Measurements from ENCODE around the gene CAPN12.

CAPN12 gene

DNA sequence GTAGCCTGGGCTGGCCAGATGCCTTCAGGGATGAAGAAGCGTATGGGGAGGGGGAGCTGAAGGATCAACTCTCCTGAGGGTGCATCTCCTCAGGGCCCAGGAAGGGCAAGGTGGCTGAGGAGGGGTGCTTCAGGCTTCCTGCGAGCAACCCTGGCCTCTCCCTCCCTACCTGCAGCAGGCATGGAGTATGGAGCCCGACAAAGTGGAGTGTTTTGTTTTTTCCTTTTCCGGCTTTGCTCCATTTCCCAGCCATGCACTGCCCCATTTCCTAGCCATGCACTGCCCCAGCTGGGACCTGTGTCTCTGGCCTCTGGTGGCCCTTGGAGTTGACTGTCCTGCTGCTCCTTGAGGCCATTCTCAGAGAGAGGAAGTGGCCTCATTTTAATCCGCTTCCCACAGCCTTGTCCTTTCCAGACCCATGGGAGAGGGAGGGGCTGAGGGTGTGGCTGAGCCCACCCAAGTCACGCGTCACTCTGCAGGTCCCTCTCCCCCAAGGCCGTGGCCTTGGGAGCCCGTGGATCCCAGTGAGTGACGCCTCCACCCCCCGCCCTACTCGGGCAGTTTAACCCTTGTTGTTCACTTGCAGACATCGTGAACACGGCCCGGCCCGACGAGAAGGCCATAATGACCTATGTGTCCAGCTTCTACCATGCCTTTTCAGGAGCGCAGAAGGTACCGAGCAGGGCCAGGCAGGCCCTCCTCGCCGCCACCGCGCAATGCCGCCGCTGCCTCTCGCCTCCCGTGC, 34.4 kb downstream of the CAPN12 start:
- no peak for DNase-seq

DNA sequence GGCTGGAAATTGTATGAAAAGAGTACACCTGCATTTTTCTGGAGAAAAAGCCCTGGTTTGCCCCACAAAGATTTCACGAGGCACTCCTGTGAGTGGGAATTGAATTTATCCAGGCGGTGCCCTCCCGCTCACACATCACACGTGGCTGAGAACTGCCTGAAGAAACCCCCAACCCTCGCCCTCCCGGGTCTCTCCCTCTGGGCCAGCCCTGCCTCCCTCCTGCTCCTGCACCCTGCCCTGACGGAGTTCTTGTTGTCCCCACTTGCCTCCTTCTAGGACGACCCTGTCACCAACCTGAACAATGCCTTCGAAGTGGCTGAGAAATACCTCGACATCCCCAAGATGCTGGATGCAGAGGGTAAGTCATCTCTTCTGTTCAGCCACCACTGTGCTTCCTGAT, 35.2 kb downstream of the CAPN12 start:
- no peak for DNase-seq

DNA sequence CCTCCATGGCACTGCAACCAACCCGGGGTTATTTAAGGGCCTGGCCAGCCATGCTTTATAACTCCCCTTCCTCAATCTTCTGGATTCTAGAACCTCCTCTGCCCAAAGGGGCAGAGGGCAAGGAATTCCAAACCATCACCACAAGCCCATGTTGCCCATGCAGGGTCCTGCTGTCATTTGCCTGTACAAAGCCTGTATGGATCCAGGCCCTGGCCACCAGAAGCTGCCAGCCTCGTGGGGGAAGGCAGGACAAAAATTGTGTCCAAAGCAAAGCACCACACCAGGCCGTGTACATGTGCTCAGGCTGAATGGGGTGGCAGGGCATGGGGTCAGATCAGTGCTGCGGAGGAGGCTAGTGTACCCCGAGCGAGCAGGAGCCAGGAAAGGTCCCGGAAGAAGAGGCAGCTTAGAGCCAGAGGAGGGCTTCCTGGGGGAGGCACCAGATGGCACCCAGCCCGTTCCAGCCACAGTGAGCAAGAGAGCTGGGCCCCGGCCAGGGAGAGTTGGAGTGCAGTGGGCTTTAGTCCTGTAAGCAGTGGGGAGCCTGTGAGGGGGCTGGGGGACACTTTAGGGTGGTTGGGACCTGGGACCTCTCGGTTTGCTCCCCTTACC, 35.8 kb downstream of the CAPN12 start:
- no peak for DNase-seq

DNA sequence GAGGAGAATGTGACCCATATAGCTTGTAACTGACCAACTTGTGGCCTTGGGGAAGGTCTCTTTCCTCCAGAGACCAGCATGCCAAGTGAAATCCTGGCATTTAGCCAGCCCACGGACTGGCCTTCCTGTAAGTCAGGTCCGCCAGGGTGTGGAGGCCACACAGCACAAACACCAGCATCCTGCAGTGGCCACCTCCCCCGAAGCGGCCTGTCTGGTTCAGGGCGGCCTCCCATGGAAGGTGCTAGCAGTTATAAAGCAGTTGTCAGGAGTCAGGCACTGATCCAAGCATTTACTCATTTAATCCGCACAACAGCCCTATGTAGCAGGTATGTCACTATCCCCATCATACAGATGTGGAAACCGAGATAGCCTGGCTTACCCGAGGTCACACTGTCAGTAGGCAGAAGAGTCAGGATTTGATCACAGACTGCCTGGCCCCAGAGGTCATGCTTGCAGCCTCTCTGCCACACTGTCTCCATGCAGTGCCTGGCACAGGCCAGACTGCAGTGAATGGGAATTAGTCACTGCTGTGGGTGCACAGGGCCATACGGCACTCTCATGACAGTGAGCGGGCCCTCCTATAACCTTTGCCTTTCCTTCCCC, 36.7 kb downstream of the CAPN12 start:
- no peak for DNase-seq

DNA sequence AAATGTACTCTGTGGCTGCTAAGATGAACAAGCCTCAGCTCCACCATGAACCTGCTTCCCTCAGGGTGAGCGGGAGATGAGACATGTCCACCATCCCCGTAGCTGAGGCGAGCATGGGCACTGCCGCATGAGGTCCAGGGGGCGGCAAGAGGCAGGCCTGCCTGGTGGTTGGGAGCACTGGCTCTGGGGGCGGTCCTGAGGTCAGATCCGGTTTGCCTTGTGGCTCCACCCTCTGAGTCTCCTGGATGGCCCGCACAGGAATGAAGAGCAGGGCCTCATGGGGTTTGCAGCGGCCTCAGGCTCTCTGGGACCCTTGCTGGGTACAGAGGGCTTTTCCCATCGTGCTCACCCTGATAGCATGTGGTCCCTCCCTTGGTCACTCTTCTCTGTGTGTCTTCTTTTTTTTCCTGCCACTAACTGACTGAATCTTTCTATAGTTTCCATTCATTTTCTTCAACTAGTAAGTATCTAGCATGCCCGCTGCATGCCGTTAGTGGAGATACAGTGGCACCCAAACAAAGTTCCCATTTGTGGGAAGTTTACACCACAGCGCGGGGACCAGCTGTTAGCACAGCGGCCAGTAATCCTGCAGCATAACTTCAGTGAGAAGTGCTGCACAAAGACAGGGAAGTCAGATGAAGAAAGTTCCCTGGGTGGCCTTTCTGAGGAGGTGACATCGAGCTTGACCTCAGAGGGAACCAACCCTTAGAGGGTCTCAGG, 37.3 kb downstream of the CAPN12 start:
- DNase-seq: no peak

DNA sequence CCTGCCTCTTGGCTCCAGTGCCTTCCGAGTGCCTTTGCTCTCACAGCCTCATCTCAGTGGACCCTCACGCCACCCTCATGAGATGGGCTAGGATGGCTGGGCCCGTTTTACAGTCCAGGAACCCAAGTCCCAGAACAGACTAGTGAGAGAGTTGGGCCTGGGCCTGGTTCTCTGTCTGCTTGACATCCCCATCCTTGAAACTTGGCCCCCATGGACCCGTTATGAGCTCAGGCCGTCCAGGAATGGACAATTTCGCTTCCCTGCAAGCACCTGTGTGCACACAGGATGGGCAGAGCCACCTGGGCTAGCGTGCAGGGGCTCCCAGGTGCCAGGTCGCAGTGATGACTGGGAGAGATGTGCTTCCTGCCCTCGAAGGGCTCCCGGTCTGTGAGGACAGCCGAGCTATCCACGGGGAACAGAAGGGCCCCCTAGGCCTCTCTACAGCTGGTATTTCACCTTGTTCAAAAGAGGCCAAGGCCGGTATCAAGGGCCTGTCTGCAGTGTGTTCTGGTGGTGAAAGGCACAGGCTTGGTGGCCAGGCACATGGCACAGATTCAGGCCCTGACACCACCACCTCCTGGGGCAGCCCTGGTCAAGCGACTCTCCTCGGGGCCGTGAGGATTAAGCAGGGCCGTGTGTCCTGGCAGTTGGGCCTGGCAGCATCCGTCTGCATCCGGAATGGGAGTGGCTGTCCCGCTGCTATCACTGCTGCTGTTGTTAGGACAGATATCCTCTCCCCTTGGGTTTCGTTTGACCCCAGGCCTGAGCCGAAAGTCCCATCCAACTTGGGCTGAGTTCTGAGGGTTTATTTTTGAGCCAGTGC, 38.9 kb downstream of the CAPN12 start:
- DNase-seq: no peak

DNA sequence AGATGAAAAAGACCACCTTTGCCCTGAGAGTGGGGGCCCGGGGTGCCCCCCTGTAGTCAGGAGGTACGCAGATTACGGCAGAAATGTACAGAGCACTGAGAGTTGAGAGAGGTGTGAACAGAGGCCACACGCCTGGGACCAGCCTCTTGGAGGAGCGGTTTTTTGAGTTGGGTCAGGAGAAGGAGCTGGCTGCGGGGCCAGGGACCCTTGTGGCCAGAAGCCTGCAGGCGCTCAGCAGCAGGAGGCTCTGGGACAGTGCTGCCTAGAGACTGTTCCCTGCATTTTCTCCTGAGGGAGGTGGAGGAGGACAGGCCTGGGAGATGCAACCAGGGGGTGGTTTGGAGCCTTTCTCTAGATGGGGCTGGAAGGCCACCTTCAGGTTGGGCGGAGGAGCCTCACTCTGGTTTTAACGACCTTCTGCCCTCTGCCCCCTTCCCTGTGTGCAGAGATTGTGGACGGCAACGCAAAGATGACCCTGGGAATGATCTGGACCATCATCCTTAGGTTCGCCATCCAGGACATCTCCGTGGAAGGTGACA, 39.7 kb downstream of the CAPN12 start:
- DNase-seq: no peak

DNA sequence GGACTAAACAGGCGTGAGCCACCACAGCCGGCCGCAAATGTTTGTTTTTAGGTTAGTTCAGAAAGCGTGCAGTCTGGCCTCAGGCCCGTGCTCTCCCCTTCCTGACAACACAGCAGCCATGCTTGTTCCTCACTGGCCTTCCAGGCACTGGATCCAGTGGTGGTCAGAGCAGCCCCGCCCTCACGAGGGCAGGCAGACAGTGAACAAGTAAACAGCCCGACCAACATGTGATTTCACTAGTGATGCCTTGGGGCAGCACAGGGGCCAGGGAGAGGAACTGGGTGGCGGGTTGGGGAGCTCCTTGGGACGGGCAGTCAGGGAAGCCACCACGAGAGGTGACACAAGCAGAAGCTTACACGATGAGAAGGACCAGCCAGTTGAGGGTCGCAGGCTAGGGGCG, 40.8 kb downstream of the CAPN12 start:
- DNase-seq: no peak

DNA sequence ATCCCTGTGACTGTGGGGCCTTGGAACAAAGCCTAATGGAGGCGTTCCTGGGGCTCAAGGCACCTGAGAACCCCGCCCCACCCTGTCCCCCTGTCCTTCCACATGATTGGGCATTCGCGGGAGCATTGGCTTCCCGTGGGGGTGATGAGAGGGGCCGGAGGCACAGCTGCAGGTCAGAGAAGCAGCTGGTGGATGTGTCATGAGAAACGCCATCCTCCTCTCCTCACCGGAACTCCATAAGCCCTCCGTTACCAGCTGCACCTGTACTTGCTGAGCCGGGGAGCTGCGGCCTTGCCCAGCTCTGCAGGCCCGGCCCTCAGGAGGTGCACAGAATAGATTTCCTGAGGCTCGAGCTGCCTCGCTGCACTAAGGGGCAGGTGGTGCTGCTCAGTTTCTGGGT, 42.0 kb downstream of the CAPN12 start:
- DNase-seq: no peak

DNA sequence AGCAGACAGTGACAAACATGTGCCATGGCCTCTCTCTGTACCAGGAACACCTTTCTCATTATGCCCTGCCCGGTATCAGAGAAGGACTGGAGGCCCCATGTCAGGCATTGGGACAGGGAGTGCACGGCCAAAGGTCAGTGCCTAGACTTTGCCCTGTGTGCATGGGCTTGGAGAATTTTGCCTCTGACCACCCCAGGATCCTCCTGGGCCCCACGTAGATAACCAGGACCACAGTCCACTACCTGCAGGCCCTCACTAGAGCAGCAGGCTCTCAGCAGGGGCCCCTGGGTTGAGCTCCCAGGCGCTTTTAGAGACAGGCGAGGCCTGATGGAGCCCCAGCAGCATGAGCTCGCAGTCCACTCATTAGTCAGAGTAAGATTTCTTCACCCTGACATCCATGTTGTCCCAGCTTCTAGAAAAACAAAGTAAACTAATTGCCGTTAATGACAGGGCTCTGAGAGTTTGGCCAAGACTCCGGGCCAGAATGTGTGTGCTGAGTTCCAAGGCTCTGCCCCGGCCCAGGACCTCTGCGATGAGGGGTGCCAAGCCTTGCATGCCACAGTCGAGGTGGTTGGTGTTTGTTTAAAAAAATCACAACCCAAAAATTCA, 42.7 kb downstream of the CAPN12 start:
- no peak for DNase-seq

DNA sequence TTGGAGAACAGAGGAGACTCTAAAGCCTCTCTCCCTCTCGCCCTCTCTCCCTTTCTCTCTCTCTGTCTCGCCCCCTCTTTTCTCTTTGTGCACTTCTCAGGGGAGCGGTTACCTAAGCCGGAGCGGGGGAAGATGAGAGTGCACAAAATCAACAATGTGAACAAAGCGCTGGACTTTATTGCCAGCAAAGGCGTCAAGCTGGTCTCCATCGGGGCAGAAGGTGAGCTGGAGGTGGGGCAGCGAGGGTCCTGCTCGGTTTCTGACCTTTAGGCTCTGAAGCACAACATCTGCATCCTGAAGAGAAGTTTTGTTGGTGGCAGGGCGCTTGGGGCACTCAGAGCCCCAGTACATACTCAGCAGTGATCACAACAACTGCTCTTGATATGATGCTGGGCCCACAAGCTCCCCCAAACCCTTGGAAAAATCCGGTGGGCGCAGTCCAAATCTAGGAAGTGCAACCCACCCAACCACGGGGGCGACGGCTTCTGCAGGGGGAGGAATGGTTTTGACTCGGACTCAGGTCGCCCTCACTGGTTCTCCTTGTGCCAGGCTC, 43.3 kb downstream of the CAPN12 start:
- no peak for DNase-seq

DNA sequence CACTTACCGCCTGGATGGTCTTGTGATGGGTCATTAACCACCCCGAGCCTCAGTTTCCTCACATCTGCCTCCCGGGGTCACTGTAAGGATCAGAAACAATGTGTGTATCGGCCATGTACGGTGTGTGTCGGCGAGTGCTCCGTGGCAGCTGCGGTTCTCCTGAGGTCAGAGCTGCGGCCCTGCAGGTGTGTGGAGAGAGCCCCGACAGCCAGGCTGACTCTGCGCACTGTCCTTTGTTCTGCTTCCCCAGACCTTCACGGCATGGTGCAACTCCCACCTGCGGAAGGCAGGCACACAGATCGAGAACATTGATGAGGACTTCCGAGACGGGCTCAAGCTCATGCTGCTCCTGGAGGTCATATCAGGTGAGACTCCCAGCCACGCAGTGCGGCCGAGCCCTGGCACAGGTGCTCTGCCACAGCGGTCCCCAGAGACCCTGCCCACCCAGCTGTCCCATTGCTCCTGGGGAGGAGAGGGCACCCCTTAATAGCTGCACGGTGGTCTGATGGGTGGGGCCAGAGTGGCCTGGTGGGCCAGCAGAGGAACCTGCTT, 43.8 kb downstream of the CAPN12 start:
- DNase-seq: no peak

DNA sequence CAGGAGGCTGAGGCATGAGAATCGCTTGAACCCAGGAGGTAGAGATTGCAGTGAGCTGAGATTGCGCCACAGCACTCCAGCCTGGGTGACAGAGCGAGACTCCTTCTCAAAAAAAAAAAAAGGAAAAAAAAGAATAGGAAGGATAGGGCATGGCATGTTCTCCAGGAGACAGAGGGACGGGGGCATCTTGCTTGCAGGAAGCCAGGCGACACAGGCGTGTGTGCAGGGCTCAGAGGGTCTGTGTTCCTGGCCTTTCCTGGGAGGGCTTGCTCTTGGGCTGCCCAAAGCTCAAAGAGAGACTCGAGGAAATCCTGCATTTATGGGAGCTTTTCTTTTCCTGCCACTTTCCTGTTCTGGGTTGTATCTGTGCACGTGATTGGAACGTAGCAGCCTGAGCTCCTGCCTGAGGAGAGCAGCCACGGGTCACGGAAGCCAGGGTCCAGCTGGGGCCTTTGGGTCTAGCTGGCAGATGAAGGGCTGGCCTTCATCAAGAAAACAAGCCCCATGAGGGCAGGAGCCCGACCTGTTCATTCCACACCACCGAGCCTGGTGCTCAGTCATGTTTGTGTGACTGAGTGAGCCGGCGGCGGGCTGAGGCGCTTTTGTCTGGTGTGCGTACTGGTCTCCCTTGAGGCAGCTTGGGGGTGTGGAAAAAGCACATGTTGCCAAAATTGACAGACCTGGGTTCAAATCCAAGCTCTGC, 44.5 kb downstream of the CAPN12 start:
- DNase-seq: no peak

DNA sequence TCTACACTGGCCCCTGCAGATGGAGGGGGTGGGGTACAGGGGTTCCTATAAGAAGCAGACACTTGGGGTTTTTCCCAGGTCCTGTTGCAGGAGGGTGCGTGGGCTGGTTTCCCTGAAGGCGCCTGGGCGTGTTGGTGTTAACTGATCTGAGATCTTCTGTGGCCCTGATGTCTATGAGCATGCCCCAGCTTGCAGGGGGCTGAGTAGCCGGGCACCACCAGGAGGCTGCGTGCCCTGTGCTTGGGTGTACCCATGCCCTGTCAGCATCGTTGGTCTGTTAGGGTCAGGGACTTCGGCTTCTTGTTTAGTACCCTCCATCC, 45.3 kb downstream of the CAPN12 start:
- peak; percentile 40 for DNase-seq

DNA sequence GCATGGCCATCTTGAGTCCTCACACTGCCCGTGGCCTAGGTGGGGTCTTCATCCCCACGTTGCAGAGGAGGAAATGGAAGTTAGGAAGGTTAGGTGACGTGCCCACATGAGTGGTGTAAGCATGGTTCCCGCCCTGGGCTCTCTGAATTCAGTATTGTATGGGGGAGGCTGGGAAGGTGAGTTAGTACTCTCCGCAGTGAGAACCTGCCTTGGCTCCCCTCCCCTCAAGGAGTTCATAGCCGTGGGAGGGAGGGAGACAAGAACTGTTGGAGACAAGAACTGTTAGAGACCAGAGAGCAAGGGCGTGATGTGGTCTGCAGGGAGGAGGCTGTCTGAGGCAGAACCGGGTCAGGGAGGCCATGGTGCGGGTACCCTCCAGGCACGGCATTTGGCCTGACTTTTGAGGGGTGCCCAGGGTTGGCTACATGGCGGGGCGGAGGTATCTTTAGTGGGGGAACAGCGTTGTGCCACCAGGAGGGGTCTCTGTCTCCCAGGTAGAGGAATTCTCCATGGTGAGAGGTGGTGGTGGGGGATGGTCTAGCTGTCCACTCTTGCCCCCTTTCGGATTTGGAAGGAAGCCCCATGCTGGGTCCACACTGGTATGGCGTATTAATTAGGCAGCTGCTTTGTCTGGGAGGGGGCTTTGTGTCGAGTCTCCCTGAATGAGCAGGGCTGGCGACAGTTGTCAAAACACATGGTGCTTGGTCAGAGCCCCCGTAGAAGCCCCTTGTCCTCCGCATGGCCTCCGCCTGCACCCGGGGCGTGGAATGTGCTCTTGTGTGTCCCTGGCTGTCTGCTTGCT, 45.8 kb downstream of the CAPN12 start:
- no peak for DNase-seq

DNA sequence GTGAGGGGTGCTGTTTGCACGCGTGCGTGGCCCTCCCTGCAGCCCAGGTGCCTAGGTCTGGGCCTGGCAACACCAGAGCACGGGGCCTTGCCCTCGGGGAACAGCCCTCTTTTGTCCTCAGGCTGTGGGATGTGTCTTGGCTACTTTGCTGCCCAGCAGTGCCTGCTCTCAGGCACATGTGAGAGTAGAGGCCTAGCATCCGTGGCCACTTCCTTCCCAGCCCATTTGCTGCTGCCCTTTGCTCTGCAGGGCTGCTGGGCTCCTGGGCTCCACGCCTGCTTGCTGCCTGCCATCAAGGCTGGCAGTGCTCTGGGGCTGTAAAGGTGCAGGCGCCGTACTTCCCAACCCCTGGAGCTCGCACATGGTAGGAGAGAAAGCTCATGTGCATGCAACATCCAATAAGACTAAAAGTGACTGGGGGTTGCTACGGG, 46.6 kb downstream of the CAPN12 start:
- no peak for DNase-seq

DNA sequence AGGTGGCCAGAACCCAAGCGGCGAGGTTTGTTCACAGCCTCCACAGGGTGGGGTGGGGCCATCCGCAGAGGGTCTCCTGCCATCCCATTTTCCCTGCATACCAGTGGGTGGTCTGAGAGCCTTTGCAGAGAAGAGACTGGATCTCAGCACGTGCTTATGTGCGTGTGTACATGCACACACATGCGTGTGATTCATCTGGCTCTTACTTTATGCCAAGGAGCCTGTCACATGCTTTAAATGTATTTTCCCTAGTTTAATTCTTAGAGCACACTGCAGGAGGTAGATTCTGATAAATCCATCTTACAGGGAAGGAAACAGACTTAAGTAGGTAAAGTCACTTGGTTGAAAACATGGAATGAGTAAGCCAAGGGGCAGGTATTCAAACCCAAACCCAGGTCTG, 47.1 kb downstream of the CAPN12 start:
- no peak for DNase-seq

DNA sequence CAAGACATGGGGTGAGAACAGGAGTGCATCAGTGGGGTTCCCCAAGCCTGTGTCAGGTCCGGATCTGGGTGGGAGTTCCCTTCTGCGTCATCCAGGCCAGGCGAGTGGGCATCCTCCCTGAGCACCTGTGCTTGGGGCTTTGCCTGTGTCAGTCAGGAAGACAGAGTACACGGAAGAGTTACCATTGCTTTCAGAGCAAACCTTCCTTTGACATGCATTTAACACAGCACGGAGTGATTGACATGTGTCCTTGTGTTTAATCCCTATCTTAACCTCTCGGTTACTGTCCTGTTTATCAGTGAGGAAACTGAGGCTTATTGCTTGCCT, 47.6 kb downstream of the CAPN12 start:
- no peak for DNase-seq

DNA sequence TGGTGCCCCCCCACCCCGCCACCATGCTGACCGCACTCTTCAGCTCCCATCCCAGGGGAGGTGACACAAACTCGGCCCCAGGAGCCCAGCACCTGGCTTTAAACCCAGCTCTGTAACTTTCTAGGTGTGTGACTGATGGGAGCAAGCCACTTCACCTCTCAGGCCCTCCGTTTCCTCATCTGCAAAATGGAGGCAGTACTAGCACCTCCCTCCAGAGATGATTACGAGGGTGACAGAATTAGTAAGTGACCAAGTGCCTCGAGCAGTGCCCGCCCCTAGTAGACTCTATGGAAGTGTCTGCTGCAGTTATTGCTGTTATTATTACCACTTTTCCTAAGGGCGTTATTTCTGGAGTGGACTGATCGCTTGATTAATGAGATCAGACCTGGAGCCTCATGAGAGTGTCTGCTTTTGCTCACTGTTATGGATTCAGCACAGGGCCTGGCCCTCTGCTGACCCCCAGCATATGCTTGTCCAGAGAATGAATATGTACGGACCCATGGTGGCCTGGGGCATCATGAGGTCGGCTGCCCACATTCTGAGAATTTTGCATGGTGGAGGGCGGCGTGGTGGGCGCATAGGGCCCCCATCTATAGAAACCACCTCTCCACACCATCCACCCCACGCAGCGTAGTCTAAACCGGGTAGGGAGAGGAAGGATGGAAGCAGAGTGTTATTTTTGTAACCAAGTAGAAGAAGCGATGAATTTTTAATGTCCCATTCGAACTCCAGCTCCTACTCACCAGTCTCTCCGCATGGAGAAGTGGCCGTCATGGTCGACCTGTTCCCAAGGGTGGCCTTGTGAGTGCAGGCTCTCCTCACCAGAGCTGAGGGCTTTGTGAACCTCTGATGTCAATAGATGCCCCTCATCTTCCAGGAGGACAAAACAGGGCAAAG, 48.2 kb downstream of the CAPN12 start:
- DNase-seq: no peak

Data from stimulated activated CD4-positive, alpha-beta T cell treated with anti-CD3 and anti-CD28 coated beads, Interleukin-15, amount 100 ng/mL, for 24 hours (primary cell).